Measurements from ENCODE around the gene CNNM3. TPM values are rescaled to one million over a fixed set of nuclear protein-coding genes. Genes with fewer than 3 reads are reported as not detected.
"Not testable (repeated sequence)": the region's sequence is repeated elsewhere in the genome, so short reads cannot be mapped to it uniquely, and the experiment has no call there.

The CNNM3 gene
- total and polyA plus RNA-seq, 2 experiments from 2014 or later, result 18.9 to 37.6 TPM

DNA sequence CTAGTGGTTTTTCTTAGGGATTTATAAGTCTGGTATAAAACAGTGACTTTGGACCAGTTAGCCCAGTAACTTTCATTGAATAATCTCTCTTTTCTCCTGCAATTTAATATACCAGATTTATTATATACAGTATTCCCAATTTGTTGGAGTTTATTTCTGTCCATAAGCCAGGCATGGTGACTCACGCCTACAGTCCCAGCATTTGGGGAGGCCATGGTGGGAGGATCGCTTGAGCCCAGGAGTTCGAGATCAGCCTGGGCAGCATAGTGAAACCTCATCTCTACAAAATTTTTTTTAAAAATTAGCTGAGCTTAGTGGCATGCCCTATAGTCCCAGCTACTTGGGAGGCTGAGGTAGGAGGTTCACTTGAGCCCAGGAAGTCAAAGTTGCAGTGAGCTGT is 28.7 kb upstream of the CNNM3 start:
- no peaks in the 10 kb centered on the region for H3K27me3 ChIP-seq
- H3K36me3 ChIP-seq, result no peaks in the 10 kb centered on the region
- H3K4me1 ChIP-seq (ENCODE audit: low read depth), result peaks cover 9% of the 10 kb centered on the region
- no peaks in the 10 kb centered on the region for H3K9me3 ChIP-seq (ENCODE audit: low read depth)
- DNase-seq (ENCODE audit: low read depth in 1 of 2, low spot score in 1 of 2), result no peak
- H3K4me3 ChIP-seq, result no peak overlapping the region
- TF ChIP-seq, protein P1, sequence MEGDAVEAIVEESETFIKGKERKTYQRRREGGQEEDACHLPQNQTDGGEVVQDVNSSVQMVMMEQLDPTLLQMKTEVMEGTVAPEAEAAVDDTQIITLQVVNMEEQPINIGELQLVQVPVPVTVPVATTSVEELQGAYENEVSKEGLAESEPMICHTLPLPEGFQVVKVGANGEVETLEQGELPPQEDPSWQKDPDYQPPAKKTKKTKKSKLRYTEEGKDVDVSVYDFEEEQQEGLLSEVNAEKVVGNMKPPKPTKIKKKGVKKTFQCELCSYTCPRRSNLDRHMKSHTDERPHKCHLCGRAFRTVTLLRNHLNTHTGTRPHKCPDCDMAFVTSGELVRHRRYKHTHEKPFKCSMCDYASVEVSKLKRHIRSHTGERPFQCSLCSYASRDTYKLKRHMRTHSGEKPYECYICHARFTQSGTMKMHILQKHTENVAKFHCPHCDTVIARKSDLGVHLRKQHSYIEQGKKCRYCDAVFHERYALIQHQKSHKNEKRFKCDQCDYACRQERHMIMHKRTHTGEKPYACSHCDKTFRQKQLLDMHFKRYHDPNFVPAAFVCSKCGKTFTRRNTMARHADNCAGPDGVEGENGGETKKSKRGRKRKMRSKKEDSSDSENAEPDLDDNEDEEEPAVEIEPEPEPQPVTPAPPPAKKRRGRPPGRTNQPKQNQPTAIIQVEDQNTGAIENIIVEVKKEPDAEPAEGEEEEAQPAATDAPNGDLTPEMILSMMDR (IDR thresholded peaks at IDR 0.05; ENCODE audit: low read depth, low read length), result no peak
- peak overlapping the region; percentile 91 for H3K27ac ChIP-seq

GRCh38 chr2:96788442-96789244 is 27.4 kb upstream of the CNNM3 start:
- peak; percentile 27 to 81 for DNase-seq (ENCODE audit: low read depth in 1 of 2, low spot score in 1 of 2)
- Histone ChIP-seq H3K27ac (peak overlapping the region; percentile 91), H3K4me3 (no peak overlapping the region), H3K36me3 (no peaks in the 10 kb centered on the region), H3K9me3 (ENCODE audit: low read depth) (no peaks in the 10 kb centered on the region), H3K4me1 (ENCODE audit: low read depth) (peaks cover 17% of the 10 kb centered on the region), H3K27me3 (no peaks in the 10 kb centered on the region)
- TF ChIP-seq, protein P1 (IDR thresholded peaks at IDR 0.05; ENCODE audit: low read depth, low read length), result no peak

GRCh38 chr2:96789245-96789617 is 26.8 kb upstream of the CNNM3 start:
- TF ChIP-seq, protein P1 (IDR thresholded peaks at IDR 0.05; ENCODE audit: low read depth, low read length), result no peak
- Histone ChIP-seq H3K9me3 (ENCODE audit: low read depth) (no peaks in the 10 kb centered on the region), H3K27me3 (no peaks in the 10 kb centered on the region), H3K4me3 (no peak overlapping the region), H3K36me3 (no peaks in the 10 kb centered on the region), H3K27ac (peak overlapping the region; percentile 91), H3K4me1 (ENCODE audit: low read depth) (peaks cover 17% of the 10 kb centered on the region)
- no peak for DNase-seq (ENCODE audit: low read depth in 1 of 2, low spot score in 1 of 2)

DNA sequence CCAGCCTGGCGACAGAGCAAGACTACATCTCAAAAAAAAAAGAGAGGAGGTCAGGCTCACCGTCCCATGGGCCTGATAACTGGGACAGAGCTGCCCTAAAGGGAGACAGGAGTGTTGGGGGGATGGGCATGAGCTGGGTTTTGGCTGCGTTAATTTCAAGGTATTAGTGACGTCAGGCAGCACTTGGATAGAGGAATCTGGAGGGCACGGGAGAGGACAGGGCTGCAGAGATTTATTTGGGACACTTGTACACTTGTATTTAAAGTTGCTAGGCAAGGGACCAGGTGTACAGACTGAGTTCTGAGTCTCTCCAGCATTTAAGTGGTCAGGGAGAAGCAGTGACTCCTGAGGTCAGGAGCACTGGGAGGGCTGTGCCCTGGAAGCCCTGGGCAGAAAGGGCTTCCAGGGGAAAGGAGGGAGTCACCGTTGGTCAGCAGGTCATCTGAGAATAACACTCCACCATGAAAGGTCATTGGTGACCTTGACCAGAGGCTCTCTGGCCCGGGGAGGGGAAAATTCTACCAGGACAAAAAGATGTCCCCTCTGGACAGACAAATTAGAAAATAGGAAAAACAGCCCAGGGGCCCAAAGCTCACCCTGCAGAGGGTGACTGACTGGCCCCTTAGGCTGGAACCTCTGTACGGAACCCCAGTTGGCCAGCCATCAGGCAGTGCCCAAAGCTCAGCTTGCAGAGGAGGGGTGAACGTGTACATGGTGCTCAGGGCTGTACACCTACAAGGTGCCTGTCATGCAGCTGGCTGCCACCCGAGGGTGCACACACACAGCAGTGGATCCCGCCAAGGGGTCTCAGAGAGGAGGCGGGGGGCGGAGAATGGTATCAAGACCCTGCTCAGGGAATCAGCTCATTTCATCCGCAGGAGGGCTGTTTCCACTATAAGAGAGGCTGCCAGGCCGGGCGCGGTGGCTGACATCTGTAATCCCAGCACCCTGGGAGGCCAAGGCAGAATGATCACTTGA is 23.0 kb upstream of the CNNM3 start:
- TF ChIP-seq, protein P1 (IDR thresholded peaks at IDR 0.05; ENCODE audit: low read depth, low read length), result no peak
- no peaks in the 10 kb centered on the region for H3K9me3 ChIP-seq (ENCODE audit: low read depth)
- no peak for DNase-seq (ENCODE audit: low read depth in 1 of 2, low spot score in 1 of 2)
- no peaks in the 10 kb centered on the region for H3K36me3 ChIP-seq
- H3K27ac ChIP-seq, result peak overlapping the region; percentile 58
- no peaks in the 10 kb centered on the region for H3K27me3 ChIP-seq
- no peak overlapping the region for H3K4me3 ChIP-seq
- H3K4me1 ChIP-seq (ENCODE audit: low read depth), result peaks cover 17% of the 10 kb centered on the region

- Histone ChIP-seq H3K4me3 (no peak overlapping the region), H3K4me1 (ENCODE audit: low read depth) (peaks cover 9% of the 10 kb centered on the region), H3K36me3 (no peaks in the 10 kb centered on the region), H3K27ac (no peak overlapping the region), H3K9me3 (ENCODE audit: low read depth) (no peaks in the 10 kb centered on the region), H3K27me3 (no peaks in the 10 kb centered on the region)
- TF ChIP-seq, protein P1 (IDR thresholded peaks at IDR 0.05; ENCODE audit: low read depth, low read length), result no peak
- DNase-seq (ENCODE audit: low read depth in 1 of 2, low spot score in 1 of 2), result no peak
Observed at GRCh38 chr2:96795076-96795475, 21.0 kb upstream of the CNNM3 start.

- H3K4me3 ChIP-seq; H3K4me1 ChIP-seq (ENCODE audit: low read depth); DNase-seq (ENCODE audit: low read depth in 1 of 2, low spot score in 1 of 2); H3K27me3 ChIP-seq; H3K27ac ChIP-seq; H3K9me3 ChIP-seq (ENCODE audit: low read depth); H3K36me3 ChIP-seq: not testable (repeated sequence)
Observed at GRCh38 chr2:96796497-96796896, 19.6 kb upstream of the CNNM3 start.
